HG03039 (cell line): Measurements from ENCODE around the gene B4GALNT3.
"Not testable (repeated sequence)": the region's sequence is repeated elsewhere in the genome, so short reads cannot be mapped to it uniquely, and the experiment has no call there.

Experiments used
- ATAC-seq: cut with Tn5 transposase; IDR thresholded peaks from one replicate; pipeline ENCODE4 v1.9.1; 2021; ENCODE audit warnings: mild to moderate bottlenecking, moderate library complexity; ENCODE audit not compliant: unreplicated experiment

B4GALNT3 gene

DNA sequence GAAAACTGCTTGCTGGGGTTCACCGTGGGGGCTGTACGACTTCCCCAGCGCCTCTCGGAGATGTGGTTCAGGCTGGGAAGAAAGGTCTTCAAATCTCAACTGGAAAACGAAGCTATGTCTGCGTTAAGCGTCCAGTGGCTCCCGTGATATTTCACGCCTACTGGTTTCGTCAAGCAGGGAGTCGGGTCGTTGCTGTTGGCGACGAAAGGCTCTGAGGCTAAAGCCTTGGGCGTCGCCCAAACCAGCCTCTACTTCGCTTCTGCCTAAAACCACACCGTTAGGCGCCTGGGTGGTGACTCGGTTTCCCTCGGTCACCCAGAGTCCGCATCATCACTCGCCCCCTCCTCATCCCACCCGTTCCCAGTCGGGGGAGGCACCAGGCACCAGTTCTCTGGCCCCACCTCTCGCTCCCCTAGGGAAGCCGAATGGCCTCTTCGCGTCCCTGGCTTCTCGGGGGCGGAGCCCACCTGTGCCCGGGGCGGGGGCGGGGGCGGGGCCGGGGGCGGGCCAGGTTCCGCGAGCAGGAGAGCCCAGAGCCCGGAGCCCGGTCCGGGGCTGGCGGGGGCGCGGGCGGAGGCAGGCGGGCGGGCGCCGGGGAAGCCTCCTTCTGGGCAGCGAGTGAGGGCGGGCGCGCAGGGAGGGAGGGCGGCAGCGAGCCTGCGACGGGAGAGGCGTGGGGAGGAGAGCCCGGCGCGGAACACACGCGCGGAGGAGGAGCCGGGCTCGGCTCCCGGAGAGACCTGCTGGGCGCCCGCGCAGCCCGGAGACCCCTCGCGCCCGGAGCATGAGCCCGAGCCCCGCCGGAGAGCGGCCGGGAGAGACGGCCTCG lies at the start of gene B4GALNT3:
Gene B4GALNT3, plus strand, starts transcription at position 510 of the 829 bp plus-strand sequence. CDS start 438 bp downstream, outside the sequence.
- ATAC-seq = no peak

DNA sequence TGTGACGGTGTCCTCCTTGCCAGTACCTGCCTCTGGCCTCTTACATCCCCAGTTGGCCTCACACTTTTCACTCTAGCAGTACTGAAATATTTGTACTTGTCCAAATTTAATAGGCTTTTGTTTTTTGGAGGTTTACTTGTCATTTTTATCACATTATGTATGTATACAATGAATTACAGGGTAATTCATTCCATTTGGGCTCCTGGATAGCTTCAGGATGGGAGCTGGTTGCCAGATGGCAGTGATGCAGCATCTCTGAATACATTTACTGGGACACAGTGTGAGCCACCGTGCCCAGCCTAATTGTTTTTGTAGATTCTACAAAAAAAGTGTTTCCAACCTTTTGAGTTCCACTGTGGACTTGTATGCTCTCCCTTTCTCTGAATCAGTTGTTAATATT lies 44.9 kb upstream of the B4GALNT3 start:
- no peak for ATAC-seq

DNA sequence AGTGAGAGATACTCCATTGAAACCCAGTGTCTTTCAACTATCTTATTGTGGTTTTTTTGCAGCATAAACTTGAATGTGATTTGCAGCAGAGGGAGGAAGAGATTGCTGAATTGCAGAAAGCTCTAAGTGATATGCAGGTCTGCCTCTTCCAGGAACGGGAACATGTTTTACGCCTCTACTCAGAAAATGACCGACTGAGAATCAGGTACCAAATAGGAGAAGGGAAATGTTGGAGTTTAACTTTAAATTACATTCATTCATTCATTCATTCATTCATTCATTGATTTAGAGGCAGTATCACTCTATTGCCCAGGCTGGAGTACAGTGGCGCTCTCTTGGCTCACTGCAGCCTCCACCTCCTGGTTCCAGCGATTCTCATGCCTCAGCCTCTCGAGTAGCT lies 41.3 kb upstream of the B4GALNT3 start:
- no peak for ATAC-seq

DNA sequence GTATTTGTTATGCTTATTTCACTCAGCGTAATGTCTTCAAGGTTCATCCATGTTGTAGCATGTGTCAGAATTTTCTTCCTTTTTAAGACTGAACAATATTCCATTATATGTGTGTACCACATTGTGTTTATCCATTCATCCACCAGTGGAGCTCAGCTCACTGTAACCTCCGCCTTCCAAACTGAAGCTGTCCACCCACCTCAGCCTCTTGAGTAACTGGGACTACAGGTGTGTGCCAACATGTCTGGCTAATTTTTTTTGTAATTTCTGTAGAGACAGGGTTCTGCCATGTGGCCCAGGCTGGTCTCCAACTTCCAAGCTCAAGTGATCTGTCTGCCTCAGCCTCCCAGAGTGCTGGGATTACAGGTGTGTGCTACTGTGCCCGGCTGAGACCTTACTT lies 37.2 kb upstream of the B4GALNT3 start:
- no peak for ATAC-seq

DNA sequence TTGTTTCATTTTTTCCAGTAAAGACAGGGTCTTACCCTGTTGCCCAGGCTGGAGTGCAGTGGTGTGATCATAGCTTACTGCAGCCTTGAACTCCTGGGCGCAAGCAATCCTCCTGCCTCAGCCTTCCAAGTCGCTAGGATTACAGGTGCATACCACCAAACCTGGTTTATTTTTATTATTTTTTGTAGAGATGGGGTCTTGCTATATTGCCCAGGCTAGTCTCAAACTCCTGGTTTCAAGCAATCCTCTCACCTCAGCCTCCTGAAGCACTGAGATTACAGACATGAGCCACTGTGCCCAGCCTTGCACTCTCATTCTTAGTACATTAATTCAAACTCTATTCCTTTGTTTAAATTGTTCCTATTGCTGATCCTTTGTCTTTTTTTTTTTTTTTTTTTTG lies 24.0 kb upstream of the B4GALNT3 start:
- not testable (repeated sequence) for ATAC-seq

DNA sequence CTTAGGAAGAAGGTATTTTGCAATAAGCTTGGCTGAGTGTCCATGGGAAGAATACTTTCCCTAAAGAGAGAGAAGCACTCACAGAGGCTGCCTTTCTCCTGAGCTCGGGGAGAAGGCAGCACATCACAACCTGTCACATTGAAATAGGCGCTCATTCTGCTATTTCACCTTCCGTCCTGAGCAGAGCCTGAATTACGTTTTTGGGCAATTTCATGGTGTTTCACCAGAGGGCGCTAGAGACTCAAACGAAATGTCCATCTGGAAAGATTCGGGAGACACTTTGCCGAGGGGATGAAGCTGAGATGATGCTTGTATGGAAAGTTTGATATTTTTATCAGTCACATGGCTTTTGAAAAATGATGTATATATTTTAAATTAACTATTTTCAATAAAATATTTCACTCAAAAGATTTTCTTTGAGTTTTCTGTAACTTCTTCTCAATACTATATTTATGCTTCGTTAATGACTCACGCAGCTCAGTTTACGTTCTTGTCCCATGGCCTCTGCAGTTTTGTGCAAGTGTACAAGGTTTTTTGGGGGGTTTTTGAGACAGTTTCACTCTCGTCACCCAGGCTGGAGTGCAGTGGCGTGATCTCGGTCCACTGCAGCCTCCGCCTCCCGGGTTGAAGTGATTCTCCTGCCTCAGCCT lies 17.4 kb upstream of the B4GALNT3 start:
- no peak for ATAC-seq

DNA sequence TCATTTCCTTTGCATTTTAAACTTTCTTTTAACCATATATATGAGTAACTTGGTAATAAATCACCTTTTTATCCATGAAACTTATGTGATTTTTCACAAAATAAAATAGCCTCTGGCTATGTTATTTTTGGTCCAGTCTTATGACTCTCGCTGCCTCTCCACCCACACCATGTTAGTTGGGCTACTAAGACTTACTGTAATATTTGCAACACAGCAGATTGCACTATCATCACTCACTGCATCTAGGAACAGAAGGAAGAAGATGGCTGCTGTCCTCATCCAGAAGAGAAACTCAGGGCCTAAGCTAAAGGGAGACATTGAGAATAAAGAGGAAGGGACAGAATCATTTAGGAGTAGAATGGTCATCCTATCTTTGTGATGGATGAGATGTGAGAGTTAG lies 12.6 kb upstream of the B4GALNT3 start:
- ATAC-seq = no peak

DNA sequence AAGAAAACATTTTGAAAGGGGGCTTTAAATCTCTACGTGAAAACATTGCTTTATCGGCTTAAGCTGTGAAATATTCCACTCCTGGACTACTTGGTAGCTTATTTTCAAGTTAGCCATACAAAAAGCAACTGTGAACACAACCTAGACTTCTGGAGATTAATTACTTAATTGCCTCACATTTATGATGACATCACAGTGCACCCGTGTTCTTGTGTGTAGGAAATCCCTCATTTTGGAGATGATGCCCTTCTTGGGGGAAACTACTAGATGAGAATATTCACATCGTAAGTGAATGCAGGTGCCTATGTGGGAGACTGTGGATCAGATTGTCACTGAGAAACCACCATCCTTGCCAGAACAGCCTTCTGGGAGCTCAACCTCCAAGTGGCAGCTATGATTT lies 10.5 kb upstream of the B4GALNT3 start:
- no peak for ATAC-seq

DNA sequence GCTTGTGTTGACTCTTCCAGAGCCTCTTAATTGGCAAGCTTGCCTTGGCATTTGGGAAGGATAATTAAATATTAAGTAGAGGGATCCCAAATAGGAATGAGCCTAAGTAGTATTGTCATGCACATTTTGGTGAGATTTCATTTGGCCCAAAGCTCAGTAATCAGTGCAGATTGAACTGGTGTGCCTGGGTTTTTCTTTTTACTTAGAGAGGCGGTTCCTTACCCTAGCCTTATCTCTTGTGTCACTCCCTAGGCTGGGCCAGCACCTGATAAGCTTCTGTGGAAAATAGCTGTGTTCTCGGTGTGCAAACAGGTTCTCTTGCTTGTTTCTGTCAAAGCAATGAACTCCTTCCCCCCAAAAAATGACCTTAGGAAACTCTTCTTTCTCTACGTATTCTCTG lies 9.3 kb upstream of the B4GALNT3 start:
- ATAC-seq = no peak

DNA sequence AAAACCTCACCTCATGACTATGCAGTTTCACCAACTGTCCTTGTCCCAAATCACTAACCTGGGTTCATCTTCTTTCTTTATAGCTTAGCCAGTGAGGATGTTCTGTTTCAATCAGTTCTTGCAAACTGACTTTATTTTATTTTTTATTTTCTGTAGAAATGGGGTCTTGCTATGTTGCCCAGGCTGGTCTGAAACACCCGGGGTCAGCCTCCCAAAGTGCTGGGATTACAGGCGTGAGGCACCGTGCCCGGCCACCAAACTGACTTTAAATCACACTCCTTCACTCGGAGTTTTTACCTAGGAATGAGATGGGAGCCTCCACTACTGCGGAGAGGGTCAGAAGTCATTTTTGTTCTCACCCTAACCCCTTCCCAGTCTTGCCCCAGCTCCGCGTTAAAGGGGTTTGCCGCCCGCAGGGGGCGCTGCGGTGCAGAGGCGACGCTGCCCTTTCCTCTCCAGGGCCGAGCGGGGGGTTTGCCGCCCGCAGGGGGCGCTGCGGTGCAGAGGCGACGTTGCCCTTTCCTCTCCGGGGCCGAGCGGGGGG lies 7.0 kb upstream of the B4GALNT3 start:
- no peak for ATAC-seq

DNA sequence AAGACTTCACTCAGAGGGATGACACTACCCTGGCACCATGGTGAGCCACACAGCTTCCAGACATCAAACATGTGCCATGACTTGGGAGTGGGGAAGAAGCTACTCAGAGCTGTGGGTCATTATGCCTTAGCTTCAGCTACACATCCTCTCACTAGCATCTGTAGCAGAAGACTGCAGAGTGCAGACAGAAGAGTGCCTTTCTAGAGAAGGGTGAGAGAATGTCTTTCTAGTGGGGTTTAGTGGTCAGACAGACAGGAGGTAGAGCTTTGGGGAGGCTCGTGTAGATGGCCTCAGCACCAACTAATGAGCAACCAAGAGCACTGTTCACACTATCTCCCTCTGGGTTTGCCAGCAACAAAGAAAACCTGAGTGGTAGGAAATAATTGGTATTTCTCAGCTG lies 4.9 kb upstream of the B4GALNT3 start:
- no peak for ATAC-seq

DNA sequence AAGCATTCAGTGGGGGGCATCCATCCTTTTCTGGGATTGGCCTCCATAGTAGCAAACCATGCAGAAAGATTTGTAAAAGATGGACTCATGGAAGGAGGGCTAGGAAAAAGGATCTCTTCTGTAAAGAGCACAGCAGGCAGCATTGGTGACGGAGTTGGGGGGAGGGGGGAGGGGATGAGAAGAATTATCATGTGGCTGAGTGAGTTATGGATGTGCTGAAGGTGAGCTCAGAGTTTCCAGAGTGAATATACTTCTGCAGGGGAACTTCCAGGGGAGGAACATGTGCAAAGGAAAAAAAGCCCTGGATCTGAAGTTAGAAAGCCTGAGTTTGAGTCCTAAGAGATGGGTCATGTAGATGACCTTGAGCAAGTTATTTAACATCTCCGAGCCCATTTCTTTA lies 3.9 kb upstream of the B4GALNT3 start:
- no peak for ATAC-seq

DNA sequence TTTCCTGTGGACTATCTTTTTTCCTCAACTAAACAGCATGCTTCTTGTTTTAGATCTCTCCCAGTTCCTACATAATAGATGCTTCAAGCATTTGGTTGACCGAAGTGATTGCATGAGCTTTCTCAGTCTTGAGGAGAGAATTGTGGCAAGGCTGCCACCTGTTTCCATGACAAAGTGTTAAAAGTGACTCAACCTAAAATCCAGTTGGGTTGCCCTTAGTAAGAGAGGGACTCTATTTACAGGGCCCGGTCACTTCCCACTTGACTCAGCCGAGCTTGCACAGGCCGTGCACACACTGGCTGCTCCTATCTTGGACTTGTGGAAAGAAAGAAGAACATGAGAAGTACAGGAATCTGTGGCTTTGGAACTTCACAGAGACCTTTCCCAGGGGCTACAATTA lies 2.1 kb upstream of the B4GALNT3 start:
- no peak for ATAC-seq

DNA sequence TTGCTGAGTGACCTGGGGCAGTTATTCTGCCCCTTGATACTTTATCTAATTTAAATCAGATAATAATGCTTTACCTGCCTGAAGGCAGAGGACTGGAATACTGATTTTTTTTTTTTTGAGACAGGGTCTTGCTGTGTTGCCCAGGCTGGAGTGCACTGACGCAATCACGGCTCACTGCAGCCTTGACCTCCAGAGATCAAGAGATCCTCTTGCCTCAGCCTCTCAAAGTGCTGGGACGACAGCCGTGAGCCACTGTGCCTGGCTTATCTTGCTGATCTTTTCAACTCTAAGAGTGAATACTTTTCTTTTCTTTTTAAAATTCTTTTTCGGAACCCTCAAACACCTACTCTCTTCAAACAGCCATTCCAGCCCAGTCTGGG lies 699 bp upstream of the B4GALNT3 start:
- no peak for ATAC-seq

DNA sequence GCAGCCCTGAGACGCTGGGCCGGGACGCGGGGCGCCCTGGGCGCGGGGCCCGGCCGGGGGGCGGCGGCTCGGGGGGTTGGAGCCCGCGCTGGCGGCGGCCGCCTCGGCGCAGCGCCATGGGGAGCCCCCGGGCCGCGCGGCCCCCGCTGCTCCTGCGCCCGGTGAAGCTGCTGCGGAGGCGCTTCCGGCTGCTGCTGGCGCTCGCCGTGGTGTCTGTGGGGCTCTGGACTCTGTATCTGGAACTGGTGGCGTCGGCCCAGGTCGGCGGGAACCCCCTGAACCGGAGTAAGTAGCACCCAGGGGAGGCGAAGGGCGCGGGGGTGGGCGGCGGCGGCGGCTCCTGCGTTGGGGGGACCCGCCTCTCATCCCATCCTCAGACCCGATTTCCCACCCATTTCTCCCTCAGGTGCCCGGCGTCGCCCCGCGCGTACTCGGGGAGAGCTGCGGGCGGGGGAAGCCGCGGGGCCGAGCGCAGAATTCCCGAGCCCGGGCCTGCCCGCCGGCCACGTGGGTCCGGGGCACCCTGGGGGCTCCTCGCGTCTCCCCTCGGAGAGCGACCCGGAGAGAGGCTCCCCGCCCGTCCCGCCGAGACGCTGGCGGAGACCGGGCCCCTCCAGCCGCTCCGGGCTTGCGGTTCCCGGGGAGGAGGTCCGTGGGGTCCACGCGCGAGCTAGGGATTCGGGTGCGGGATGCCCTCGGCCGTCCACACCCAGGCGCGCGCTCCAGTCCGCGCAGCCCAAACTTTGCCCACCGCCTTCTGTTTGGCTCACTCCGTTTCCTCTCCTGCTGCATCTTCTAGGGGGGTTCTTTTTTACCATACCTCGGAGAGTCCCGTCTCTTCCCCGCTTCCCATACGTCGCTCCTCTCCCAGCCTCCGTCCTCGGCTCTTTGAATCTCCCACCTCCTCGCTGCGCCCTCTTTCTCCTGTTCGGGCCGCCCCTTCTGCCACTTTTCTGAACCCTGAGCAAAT lies 807 bp downstream of the B4GALNT3 start:
- ATAC-seq = no peak

DNA sequence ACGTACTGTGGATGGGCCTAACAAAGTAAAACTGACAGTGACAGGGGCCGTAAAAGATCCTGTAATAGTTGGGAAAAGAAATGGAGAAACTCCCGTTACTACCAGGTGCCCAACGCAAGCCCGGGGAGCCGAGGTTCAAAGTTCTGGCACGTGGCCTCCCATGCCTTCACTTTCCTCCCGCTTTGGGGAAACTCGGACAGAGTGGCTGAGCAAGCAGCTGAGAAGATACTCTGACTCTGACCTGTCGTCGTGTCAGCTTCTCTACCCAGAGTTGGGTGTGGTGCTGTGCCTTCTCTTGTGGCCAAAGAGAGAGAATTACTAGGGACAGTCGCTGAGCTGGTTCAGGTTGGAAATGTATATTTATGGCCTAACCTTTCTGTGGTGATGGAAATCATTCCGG lies 1.7 kb downstream of the B4GALNT3 start:
- ATAC-seq = no peak

DNA sequence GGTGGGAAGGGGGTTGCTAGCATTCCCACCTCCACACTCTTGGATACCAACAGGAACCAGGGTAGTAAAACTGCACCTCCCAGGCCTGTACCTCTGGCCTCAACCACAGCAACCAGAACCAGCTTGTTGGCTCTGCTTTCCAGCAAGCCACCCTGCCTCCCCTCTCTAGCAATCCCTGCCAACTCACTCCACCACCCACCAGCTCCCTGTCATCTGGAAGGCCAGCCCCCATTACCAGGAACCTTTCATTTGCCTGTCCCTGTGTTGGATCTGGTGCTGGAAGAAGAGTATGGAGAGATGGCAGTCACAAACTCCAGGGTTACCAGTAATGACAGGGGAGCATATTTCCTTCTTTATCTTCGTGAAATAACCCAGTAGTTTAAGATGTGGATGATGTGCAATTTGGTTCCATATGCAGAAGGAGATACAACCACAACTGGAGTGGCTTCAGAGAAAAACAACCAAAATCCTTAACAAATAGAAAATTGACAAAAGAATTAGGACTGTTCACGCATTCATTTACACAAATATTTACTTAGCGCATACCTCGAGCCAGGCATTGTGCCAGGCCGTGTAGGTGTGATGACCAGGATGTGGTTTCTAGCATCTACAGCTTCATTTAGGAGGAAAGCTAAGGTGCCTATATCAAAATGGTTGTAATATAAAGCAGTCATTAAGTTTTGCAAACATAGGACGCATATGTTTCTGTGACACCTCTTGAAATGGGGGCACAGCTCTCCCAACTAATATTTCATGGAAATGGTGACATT lies 3.4 kb downstream of the B4GALNT3 start:
- ATAC-seq = no peak

DNA sequence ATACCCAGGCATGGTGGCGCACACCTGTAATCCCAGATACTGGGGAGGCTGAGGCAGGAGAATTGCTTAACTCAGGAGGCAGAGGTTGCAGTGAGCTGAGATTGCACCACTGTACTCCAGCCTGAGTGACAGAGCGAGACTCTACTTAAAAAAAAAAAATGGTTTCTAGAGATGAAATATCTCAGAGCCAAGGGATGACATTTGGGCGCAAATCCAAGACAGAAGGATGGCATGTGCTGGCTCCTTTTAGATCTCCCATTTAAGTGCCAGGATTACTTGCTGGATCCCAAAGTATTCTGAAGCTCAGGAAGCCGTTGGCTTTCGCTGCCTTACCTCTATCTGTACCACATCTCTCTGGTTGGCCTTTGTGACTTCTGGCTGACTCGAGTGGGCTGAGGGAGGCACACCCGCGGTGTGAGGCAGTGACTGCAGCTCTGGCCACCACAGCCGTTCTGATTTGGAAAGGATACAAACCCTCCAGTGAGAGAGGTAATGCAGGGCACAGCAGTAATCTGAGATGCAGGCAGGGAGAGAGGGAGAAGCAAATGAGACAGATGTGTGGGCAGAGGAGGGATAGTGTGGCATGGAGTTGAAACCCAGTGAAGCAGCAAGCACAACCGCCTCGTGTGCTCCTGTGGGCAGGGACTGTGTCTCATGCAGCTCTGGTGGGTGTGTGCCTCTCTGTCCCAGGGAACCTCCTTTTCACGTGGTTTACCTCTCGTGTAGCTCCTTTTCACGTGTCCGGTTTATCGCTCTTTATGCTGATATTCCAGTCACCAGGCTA lies 4.9 kb downstream of the B4GALNT3 start:
- no peak for ATAC-seq

DNA sequence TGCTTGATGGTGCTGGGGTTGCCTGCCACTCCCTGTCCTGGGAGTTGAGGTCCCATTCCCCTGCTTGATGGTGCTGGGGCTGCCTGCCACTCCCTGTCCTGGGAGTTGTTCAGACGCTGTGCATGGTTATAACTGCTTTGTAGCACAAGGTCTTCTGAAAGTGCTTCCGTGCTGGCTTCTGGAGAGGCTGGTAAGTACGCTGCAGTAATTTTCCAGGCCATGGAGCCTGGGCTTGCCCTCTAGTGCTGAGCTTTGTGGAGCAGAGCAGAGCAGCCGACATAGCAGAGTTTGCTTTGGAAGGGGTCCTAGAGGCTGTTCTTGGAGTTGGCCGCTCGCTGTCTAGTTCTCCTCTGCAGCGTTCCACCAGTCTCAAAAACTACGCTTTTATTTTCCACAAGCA lies 6.3 kb downstream of the B4GALNT3 start:
- no peak for ATAC-seq

DNA sequence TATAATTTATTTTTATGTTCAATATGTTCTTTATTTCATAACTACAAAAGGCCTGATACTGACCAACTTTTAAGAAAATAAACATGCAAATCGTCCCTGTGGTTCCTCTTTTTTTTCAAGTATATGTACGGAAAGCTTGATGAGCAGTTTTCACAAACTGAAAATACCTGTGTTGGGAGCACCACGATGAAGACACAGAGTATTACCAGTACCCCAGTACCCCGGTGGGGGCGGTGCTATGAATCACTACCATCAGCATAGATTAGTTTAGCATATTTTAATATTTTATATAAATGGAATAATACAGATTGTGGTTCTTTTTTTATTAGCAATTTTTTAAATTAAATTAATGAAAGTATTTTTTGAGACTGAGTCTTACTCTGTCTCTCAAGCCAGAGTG lies 7.0 kb downstream of the B4GALNT3 start:
- no peak for ATAC-seq
